A549 (cell line): ENCODE measurements around the gene CTBP2.

Source experiments
- TF ChIP-seq, protein P1 (sequence below): fragments of >200 bp; sonication (Bioruptor Twin); formaldehyde crosslinking; IDR thresholded peaks from 3 replicates; pipeline ENCODE4 v1.5.1; 2016
- TF ChIP-seq, protein P2 (sequence below): fragments of >200 bp; sonication (Bioruptor Twin); formaldehyde crosslinking; IDR thresholded peaks from 3 replicates; pipeline ENCODE4 v1.6.1; 2016

DNA sequence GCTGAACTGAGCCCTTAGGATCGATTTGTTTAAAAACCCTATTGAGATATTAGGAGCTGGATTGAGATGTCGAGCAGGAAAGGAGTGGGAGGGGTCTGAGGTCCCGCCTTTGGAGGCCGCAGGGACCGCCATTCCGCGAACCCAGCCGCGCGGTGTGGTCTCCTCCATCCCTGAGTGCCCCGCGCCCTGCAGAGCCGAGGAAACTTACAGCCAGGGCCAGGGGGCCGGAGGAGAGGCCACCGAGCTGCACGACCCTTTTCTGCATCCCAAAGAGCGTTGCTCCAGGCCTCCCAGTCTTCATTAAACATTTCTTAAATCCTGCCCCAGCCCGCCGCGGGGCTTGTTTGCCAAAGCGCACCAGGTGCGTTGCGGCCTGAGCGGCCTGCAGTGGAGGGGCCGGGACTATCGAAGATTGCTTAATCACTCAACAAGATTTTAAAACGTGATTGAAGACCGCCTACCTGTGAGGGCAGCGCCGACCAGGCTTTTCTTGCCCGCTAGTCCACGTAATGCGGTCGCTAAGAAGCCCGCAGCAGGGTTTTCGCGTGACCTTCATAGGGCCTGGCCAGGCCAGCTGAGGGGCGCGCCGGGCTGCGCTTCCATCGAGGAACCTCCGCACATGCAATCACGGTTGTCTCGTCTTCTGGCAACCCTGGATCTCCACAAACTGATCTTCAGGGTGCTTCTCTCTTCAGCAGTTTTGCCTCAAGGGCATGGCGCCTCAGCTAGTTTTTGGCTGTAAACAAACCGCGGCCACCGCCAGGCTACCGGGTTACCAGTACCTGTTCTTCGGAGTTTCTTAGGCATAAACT, 2.0 kb upstream of the CTBP2 start:
- TF ChIP-seq, protein P1, sequence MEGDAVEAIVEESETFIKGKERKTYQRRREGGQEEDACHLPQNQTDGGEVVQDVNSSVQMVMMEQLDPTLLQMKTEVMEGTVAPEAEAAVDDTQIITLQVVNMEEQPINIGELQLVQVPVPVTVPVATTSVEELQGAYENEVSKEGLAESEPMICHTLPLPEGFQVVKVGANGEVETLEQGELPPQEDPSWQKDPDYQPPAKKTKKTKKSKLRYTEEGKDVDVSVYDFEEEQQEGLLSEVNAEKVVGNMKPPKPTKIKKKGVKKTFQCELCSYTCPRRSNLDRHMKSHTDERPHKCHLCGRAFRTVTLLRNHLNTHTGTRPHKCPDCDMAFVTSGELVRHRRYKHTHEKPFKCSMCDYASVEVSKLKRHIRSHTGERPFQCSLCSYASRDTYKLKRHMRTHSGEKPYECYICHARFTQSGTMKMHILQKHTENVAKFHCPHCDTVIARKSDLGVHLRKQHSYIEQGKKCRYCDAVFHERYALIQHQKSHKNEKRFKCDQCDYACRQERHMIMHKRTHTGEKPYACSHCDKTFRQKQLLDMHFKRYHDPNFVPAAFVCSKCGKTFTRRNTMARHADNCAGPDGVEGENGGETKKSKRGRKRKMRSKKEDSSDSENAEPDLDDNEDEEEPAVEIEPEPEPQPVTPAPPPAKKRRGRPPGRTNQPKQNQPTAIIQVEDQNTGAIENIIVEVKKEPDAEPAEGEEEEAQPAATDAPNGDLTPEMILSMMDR: no peak
- TF ChIP-seq, protein P2, sequence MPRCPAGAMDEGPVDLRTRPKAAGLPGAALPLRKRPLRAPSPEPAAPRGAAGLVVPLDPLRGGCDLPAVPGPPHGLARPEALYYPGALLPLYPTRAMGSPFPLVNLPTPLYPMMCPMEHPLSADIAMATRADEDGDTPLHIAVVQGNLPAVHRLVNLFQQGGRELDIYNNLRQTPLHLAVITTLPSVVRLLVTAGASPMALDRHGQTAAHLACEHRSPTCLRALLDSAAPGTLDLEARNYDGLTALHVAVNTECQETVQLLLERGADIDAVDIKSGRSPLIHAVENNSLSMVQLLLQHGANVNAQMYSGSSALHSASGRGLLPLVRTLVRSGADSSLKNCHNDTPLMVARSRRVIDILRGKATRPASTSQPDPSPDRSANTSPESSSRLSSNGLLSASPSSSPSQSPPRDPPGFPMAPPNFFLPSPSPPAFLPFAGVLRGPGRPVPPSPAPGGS: no peak
